Fibroblast of lung (primary cell): ENCODE measurements around the gene FOXF2. TPM values are rescaled to one million over a fixed set of nuclear protein-coding genes. Genes with fewer than 3 reads are reported as not detected.
A peak's percentile ranks its signal among the peaks of the same experiment; 100 is the strongest.

ENCODE experiments used
- DNase-seq, 2 donors: peaks; one replicate each; pipeline versions ENCODE4 v3.0.0 to v3.0.0-alpha.2; 2010; ENCODE audit warnings: low read depth in 2 of 2
- H2AFZ ChIP-seq: 2 replicates; pipeline ENCODE4 v1.5.1; 2012; ENCODE audit warnings: low read length, control low read depth, inconsistent platforms
- H3K27ac ChIP-seq: 2 replicates; pipeline ENCODE4 v1.5.1; 2011; ENCODE audit warnings: low read length, control low read depth; ENCODE audit not compliant: insufficient read depth
- H3K27me3 ChIP-seq: 2 replicates; pipeline ENCODE4 v1.5.1; 2011; ENCODE audit warnings: mild to moderate bottlenecking, low read length; ENCODE audit not compliant: control insufficient read depth, insufficient read depth
- H3K36me3 ChIP-seq: 2 replicates; pipeline ENCODE4 v1.5.1; 2011; ENCODE audit warnings: low read length; ENCODE audit not compliant: control insufficient read depth, insufficient read depth
- H3K4me1 ChIP-seq: 2 replicates; pipeline ENCODE4 v1.5.1; 2011; ENCODE audit warnings: low read length; ENCODE audit not compliant: control insufficient read depth, insufficient read depth; ENCODE audit errors: extremely low read depth
- H3K4me2 ChIP-seq: 2 replicates; pipeline ENCODE4 v1.5.1; 2011; ENCODE audit warnings: low read length, control low read depth; ENCODE audit not compliant: insufficient read depth; ENCODE audit errors: extremely low read depth
- H3K4me3 ChIP-seq, 4 experiments: fragments of 200-600 bp in 1 of 4; sonication (generic) in 1 of 4; replicated peaks in 1 of 4; 2 replicates each; pipeline ENCODE4 v1.5.1; 2011 to 2016; ENCODE audit warnings: low read length in 4 of 4, low read depth in 3 of 4, mild to moderate bottlenecking in 3 of 4, control low read depth in 2 of 4, inconsistent platforms in 1 of 4, mixed read lengths in 1 of 4; ENCODE audit not compliant: insufficient read depth in 1 of 4; ENCODE audit errors: control extremely low read depth in 1 of 4
- H3K79me2 ChIP-seq: 2 replicates; pipeline ENCODE4 v1.5.1; 2012; ENCODE audit warnings: mild to moderate bottlenecking, low read length, inconsistent platforms; ENCODE audit not compliant: control insufficient read depth, insufficient read depth
- H3K9ac ChIP-seq: 2 replicates; pipeline ENCODE4 v1.5.1; 2011; ENCODE audit warnings: mild to moderate bottlenecking, low read length, control low read depth; ENCODE audit not compliant: insufficient read depth
- H3K9me3 ChIP-seq: 2 replicates; pipeline ENCODE4 v1.5.1; 2012; ENCODE audit warnings: low read depth, low read length; ENCODE audit not compliant: control insufficient read depth, insufficient read depth
- H4K20me1 ChIP-seq: 2 replicates; pipeline ENCODE4 v1.5.1; 2011; ENCODE audit warnings: low read length; ENCODE audit not compliant: control insufficient read depth, insufficient read depth; ENCODE audit errors: extremely low read depth
- CTCF ChIP-seq, 2 donors: IDR thresholded peaks in 1 of 2; conservative IDR thresholded peaks in 1 of 2; 1 replicate in 1 of 2; 2 replicates in 1 of 2; pipeline ENCODE4 v1.5.1; 2011 to 2012; ENCODE audit warnings: low read length in 2 of 2, control low read depth in 1 of 2, inconsistent platforms in 1 of 2, low read depth in 1 of 2, mild to moderate bottlenecking in 1 of 2
- EZH2 ChIP-seq: IDR thresholded peaks from 2 replicates; pipeline ENCODE4 v1.5.1; 2012; ENCODE audit warnings: low read length, control low read depth, mild to moderate bottlenecking; ENCODE audit errors: missing control alignments
- polyA plus RNA-seq, 2 donors: library from polyadenylated mRNA; depleted of rRNA in 1 of 2; stranded (reverse) in 1 of 2; unstranded in 1 of 2; fragments of >200 nt; gene quantifications; 2 replicates each; pipeline ENCODE4 v1.2.1, GENCODE V29; 2011 to 2012; ENCODE audit warnings: missing spikeins in 1 of 2
- total RNA-seq: library from RNA; depleted of rRNA; stranded (reverse); fragments of >200 nt; gene quantifications from 2 replicates; pipeline ENCODE4 v1.2.1, GENCODE V29; 2014

The FOXF2 gene
- total and polyA plus RNA-seq, 2 donors (not counting 1 experiment from before 2014, with no cell fraction given), result 32.9 to 42.5 TPM

DNA sequence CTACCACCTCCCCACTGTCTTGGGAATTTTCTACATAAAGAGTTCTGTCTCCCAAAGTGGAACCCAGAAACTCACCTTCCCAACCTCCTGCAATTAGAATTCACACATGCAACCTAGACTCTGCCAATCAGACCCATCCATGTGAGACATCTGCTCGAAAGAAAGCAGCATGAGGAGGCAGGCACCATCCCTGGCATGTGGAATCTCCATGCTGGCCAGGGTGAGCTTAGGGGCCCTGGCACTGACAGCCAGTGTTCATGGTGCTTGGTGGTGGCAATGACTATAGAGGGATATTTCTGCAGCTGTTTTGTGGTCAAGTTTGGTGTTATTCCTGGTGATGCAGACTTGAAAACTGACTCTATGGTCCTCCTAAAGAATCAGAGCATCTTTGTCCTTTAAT is 17.4 kb upstream of the FOXF2 start:
- H3K27me3 ChIP-seq, result no peaks in the 10 kb centered on the region
- H2AFZ ChIP-seq, result no peak overlapping the region

DNA sequence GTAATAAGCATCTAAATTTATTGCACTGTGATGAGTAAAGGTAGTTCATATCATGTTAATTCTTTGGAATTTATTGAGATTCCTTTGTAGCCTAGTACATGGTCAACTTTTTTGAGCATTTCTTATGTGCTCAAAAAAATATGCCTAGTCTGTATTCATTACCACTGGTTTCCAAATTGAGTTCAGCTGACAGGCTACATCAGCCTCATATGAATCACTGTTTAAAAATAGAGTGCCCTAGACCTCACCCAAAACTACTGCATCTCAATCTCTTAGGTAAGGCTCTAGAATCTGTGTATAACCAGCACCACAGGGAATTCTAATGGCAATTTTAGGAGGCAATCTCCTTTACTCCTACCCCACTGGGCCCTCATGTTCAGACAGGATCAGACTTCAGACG is 16.7 kb upstream of the FOXF2 start:
- Histone ChIP-seq H3K4me2 (no peak overlapping the region), H3K9ac (no peak overlapping the region), H3K27me3 (no peaks in the 10 kb centered on the region), H2AFZ (no peak overlapping the region), H3K4me1 (no peaks in the 10 kb centered on the region), H4K20me1 (no peaks in the 10 kb centered on the region), H3K27ac (no peak overlapping the region), H3K4me3 (no peak overlapping the region), H3K9me3 (no peaks in the 10 kb centered on the region), H3K36me3 (no peaks in the 10 kb centered on the region), H3K79me2 (no peaks in the 10 kb centered on the region)
- no peak for TF ChIP-seq EZH2
- no peak for TF ChIP-seq CTCF (conservative IDR thresholded peaks at IDR 0.05 in 1 of 2, IDR thresholded peaks at IDR 0.05 in 1 of 2; ENCODE audit: low read depth in 1 of 2, low read length in 2 of 2)
- peak in 1 of 2 donors; percentile 31 for DNase-seq

More for the DNA sequence above, 17.4 kb upstream of the FOXF2 start:
- Histone ChIP-seq H3K79me2 (no peaks in the 10 kb centered on the region), H3K27ac (no peak overlapping the region), H3K9me3 (no peaks in the 10 kb centered on the region), H3K4me1 (no peaks in the 10 kb centered on the region), H3K36me3 (no peaks in the 10 kb centered on the region), H3K4me2 (no peak overlapping the region), H3K9ac (no peak overlapping the region), H3K4me3 (no peak overlapping the region), H4K20me1 (no peaks in the 10 kb centered on the region)
- DNase-seq, result no peak
- TF ChIP-seq EZH2 (no peak), CTCF (conservative IDR thresholded peaks at IDR 0.05 in 1 of 2, IDR thresholded peaks at IDR 0.05 in 1 of 2; ENCODE audit: low read depth in 1 of 2, low read length in 2 of 2) (no peak)

GRCh38 chr6:1376653-1377052 is 12.7 kb upstream of the FOXF2 start:
- no peak for TF ChIP-seq EZH2
- no peak for TF ChIP-seq CTCF (conservative IDR thresholded peaks at IDR 0.05 in 1 of 2, IDR thresholded peaks at IDR 0.05 in 1 of 2; ENCODE audit: low read depth in 1 of 2, low read length in 2 of 2)
- Histone ChIP-seq H3K27ac (no peak overlapping the region), H3K79me2 (no peaks in the 10 kb centered on the region), H4K20me1 (no peaks in the 10 kb centered on the region), H3K27me3 (no peaks in the 10 kb centered on the region), H3K36me3 (no peaks in the 10 kb centered on the region), H3K4me2 (no peak overlapping the region), H3K4me1 (no peaks in the 10 kb centered on the region), H3K9ac (no peak overlapping the region), H3K4me3 (no peak overlapping the region), H3K9me3 (no peaks in the 10 kb centered on the region), H2AFZ (no peak overlapping the region)
- DNase-seq, result no peak
